ENCODE measurements around the gene GALNT7. TPM values are rescaled to one million over a fixed set of nuclear protein-coding genes. Genes with fewer than 3 reads are reported as not detected.

Gene GALNT7
- total and polyA plus RNA-seq, 2 of the 13 experiments (the other 11 are each of a cell fraction or from before 2014, with no cell fraction given) = 0.08 to 0.13 TPM

- Histone ChIP-seq H2AFZ (ENCODE audit: low read length) (no peak overlapping the region), H3K9me3 (ENCODE audit: low read length) (no peaks in the 10 kb centered on the region), H3K36me3 (replicated peaks in 1 of 2; ENCODE audit: control insufficient read depth in 1 of 2, insufficient read depth in 2 of 2, low read length in 2 of 2) (no peaks in the 10 kb centered on the region), H3K9ac (ENCODE audit: insufficient read depth, low read depth, low read length) (no peak overlapping the region), H4K20me1 (ENCODE audit: insufficient read depth, low read length) (no peaks in the 10 kb centered on the region), H3K27ac (ENCODE audit: extremely low read length, insufficient read depth, low read length) (no peak overlapping the region), H3K4me1 (ENCODE audit: insufficient read depth, low read length) (no peaks in the 10 kb centered on the region), H3K4me3 (replicated peaks in 1 of 3; ENCODE audit: insufficient read depth in 1 of 3, low read depth in 2 of 3, low read length in 3 of 3) (no peak overlapping the region), H3K27me3 (ENCODE audit: control insufficient read depth in 1 of 2, insufficient read depth in 2 of 2, low read length in 2 of 2) (no peaks in the 10 kb centered on the region; a peak in 1 of 5 replicates), H3K4me2 (ENCODE audit: low read depth, low read length) (0 out of 2 replicates have a peak overlapping the region, but pooled peaks have one; percentile 15), H3K79me2 (ENCODE audit: insufficient read depth, low read length) (no peaks in the 10 kb centered on the region)
- no TSS peak for BruUV-seq (replicated peaks)
- in situ Hi-C loops (cut with HindIII; ENCODE audit: extremely low pct_ligation_motif_present, low pct_unique_long_range_greater_than_20kb) (no loop called here), intact Hi-C loops (cut with micrococcal nuclease; ENCODE audit: unreplicated experiment) (loop anchor here (1.0 to 2.0 kb wide), 2 partner anchors 41 to 72 kb away; no protein-coding TSS in a partner anchor)
- peak; percentile 82 for ATAC-seq
- DNase-seq (ENCODE audit: low spot score) = no peak
- ChIA-PET POLR2A (interaction anchor here (0.6 kb wide), 1 partner anchor 10 kb away, joined by 3 read pairs; the partner anchor contains the start of gene SAP30), CTCF (ENCODE audit: low intra/inter-chr PET ratio, low total read pairs) (interaction anchor here (2.1 kb wide), 1 partner anchor 42 kb away, joined by 8 read pairs; no protein-coding TSS in a partner anchor)
- peak; percentile 48 for FAIRE-seq
- WGBS (ENCODE audit: low lambda C conversion rate) = 15% methylated on average over 5 of the region's 5 CpGs
- TF ChIP-seq CTCF (CRISPR knock-in tag; IDR thresholded peaks at IDR 0.05) (peak; percentile 30), SMC3 (IDR thresholded peaks at IDR 0.05; ENCODE audit: low read length) (peak; percentile 12; the same call in 1 of the 2 replicates), ZNF562 (CRISPR knock-in tag; IDR thresholded peaks at IDR 0.05; ENCODE audit: borderline replicate concordance) (no peak)
These were observed 192.1 kb downstream of the GALNT7 start for GRCh38 chr4:173360587-173361221.

GRCh38 chr4:173362666-173363065 lies 194.1 kb downstream of the GALNT7 start:
- Histone ChIP-seq H3K36me3 (replicated peaks in 1 of 2; ENCODE audit: control insufficient read depth in 1 of 2, insufficient read depth in 2 of 2, low read length in 2 of 2) (no peaks in the 10 kb centered on the region; a peak in 1 of 5 replicates), H3K4me2 (ENCODE audit: low read depth, low read length) (no peak overlapping the region), H2AFZ (ENCODE audit: low read length) (no peak overlapping the region), H3K9ac (ENCODE audit: insufficient read depth, low read depth, low read length) (no peak overlapping the region), H3K79me2 (ENCODE audit: insufficient read depth, low read length) (no peaks in the 10 kb centered on the region), H3K27me3 (ENCODE audit: control insufficient read depth in 1 of 2, insufficient read depth in 2 of 2, low read length in 2 of 2) (no peaks in the 10 kb centered on the region; a peak in 1 of 5 replicates), H3K4me3 (replicated peaks in 1 of 3; ENCODE audit: insufficient read depth in 1 of 3, low read depth in 2 of 3, low read length in 3 of 3) (no peak overlapping the region), H4K20me1 (ENCODE audit: insufficient read depth, low read length) (no peaks in the 10 kb centered on the region), H3K9me3 (ENCODE audit: low read length) (no peaks in the 10 kb centered on the region), H3K4me1 (ENCODE audit: insufficient read depth, low read length) (0 out of 2 replicates have a peak, but pooled peaks cover under 1% of the 10 kb centered on the region), H3K27ac (ENCODE audit: extremely low read length, insufficient read depth, low read length) (no peak overlapping the region)
- in situ Hi-C loops (cut with HindIII; ENCODE audit: extremely low pct_ligation_motif_present, low pct_unique_long_range_greater_than_20kb) (no loop called here), intact Hi-C loops (cut with micrococcal nuclease; ENCODE audit: unreplicated experiment) (no loop called here)
- CTCF ChIA-PET (ENCODE audit: low intra/inter-chr PET ratio, low total read pairs) = no interaction called here
- FAIRE-seq = no peak
- BruUV-seq (replicated peaks) = no TSS peak
- POLR2A ChIA-PET = no interaction called here
- no peak for ATAC-seq
- 80% methylated on average over 3 of the region's 3 CpGs for WGBS (ENCODE audit: low lambda C conversion rate)
- DNase-seq (ENCODE audit: low spot score) = no peak
- TF ChIP-seq ZNF121 (CRISPR knock-in tag; IDR thresholded peaks at IDR 0.05) (no peak), ZNF891 (CRISPR knock-in tag; IDR thresholded peaks at IDR 0.05) (no peak), SOX6 (IDR thresholded peaks at IDR 0.05) (no peak), SOX6 (CRISPR knock-in tag; IDR thresholded peaks at IDR 0.05) (no peak), GTF3A (CRISPR knock-in tag; conservative IDR thresholded peaks at IDR 0.05) (no peak), ZZZ3 (CRISPR knock-in tag; IDR thresholded peaks at IDR 0.05; ENCODE audit: borderline replicate concordance) (no peak), DRAP1 (CRISPR knock-in tag; IDR thresholded peaks at IDR 0.05) (no peak), GABPA (IDR thresholded peaks at IDR 0.05; ENCODE audit: low read depth, low read length) (no peak), GABPA (CRISPR knock-in tag; IDR thresholded peaks at IDR 0.05; ENCODE audit: low read depth) (no peak), ZNF792 (CRISPR knock-in tag; IDR thresholded peaks at IDR 0.05) (no peak), SYNCRIP (IDR thresholded peaks at IDR 0.05; ENCODE audit: insufficient read depth, low read depth, low read length) (no peak)

Data from HepG2 (cell line).